Memory B cell (primary cell): Measurements from ENCODE around the gene DEPDC1.
"Not testable (repeated sequence)": the region's sequence is repeated elsewhere in the genome, so short reads cannot be mapped to it uniquely, and the experiment has no call there.

Experiments
- ATAC-seq: fragments of 150-1000 bp; cut with Tn5 transposase; 2 replicates; pipeline ENCODE4 v1.10.0; 2021; ENCODE audit warnings: low read depth, mild to moderate bottlenecking, moderate library complexity
- DNase-seq, 2 donors: peaks; one replicate each; pipeline ENCODE4 v3.0.0; 2022; ENCODE audit warnings: low spot score in 2 of 2
- H3K27ac Mint-ChIP-seq: one replicate; pipeline ENCODE4 v1.8.0; 2022; ENCODE audit warnings: mild to moderate bottlenecking, moderate library complexity, mixed read lengths
- H3K27me3 Mint-ChIP-seq: one replicate; pipeline ENCODE4 v1.8.0; 2022; ENCODE audit warnings: mixed read lengths
- H3K36me3 Mint-ChIP-seq: one replicate; pipeline ENCODE4 v1.8.0; 2022; ENCODE audit warnings: mild to moderate bottlenecking, mixed read lengths
- H3K4me1 Mint-ChIP-seq: one replicate; pipeline ENCODE4 v1.8.0; 2022; ENCODE audit warnings: mixed read lengths
- H3K4me3 Mint-ChIP-seq: one replicate; pipeline ENCODE4 v1.8.0; 2022; ENCODE audit warnings: mild to moderate bottlenecking, moderate library complexity, mixed read lengths
- H3K9me3 Mint-ChIP-seq: one replicate; pipeline ENCODE4 v1.8.0; 2022; ENCODE audit warnings: mixed read lengths

Gene DEPDC1

DNA sequence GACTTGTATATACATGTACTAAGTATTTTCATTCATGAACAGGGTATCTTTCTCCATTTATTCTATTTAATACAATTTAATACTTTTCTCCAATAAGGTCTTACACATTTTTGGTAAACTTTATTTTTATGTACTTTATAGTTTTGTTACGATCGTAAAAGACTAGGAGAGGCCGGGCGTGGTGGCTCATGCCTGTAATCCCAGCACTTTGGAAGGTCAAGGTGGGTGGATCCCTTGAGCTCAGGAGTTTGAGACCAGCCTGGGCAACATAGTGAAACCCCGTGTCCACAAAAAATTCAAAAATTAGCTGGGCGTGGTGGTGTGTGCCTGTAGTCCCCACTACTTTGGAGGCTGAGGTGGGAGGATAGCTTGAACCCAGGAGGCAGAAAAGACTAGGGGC lies 4.6 kb downstream of the DEPDC1 start:
- H3K9me3 Mint-ChIP-seq, H3K27ac Mint-ChIP-seq, ATAC-seq, H3K4me3 Mint-ChIP-seq, H3K36me3 Mint-ChIP-seq, H3K27me3 Mint-ChIP-seq, DNase-seq: not testable (repeated sequence)
- peaks cover 11% of the 10 kb centered on the region for H3K4me1 Mint-ChIP-seq

DNA sequence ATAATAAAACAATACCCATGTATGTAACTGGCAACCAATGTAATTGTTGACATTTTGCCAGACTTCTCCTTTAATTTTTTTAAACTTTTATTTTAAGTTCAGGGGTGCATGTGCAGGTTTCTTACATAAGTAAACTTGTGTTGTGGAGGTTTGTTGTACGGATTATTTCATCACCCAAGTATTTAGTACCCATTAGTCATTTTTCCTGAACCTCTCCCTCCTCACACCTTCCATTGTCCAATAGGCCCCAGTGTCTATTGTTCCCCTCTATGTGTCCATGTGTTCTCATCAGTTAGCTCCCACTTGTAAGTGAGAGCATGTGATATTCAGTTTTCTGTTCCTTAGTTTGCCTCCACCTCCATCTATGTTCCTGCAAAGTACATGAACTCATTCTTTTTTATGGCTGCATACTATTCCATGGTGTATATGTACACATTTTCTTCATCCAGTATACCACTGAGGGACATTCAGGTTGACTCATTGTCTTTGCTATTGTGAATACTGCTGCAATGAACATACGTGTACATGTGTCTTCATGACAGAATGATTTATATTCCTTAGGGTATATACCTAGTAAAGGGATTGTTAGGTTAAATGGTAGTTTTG lies 6.7 kb downstream of the DEPDC1 start:
- H3K9me3 Mint-ChIP-seq = peaks cover 3% of the 10 kb centered on the region
- H3K27ac Mint-ChIP-seq = no peak overlapping the region
- H3K36me3 Mint-ChIP-seq = no peaks in the 10 kb centered on the region
- no peak overlapping the region for H3K4me3 Mint-ChIP-seq
- DNase-seq = no peak
- H3K27me3 Mint-ChIP-seq = no peaks in the 10 kb centered on the region
- no peak for ATAC-seq
- H3K4me1 Mint-ChIP-seq = peaks cover 2% of the 10 kb centered on the region

DNA sequence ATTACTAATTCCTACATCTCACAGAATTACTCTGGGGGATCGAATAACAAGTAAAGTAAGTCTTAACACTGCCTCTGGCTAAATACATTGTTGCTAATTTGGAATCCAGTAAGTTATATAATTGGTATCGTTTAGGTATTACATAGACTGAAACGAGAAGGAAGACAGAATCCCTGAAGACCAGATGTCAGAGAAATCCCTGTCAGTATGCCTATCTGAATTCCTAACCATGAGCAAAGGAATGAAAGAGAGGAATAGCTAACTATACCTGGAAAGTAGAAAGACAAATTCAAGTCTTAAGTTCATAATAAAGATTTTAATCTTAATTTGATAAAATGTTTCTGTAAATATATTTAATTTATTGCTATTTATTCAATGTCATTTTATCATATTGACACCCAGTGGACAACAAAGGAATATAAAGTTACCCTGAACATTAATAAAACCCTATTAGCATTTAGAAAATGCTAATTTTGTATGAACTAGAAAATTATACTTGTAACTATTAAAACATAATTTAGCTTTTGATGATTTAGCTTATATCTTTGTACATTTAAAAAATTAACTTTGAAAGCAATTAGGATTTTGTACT lies 11.4 kb downstream of the DEPDC1 start:
- H3K4me1 Mint-ChIP-seq = peaks cover 2% of the 10 kb centered on the region
- DNase-seq (no peak), ATAC-seq (no peak)
- H3K9me3 Mint-ChIP-seq = peaks cover 3% of the 10 kb centered on the region
- H3K27ac Mint-ChIP-seq = no peak overlapping the region
- H3K36me3 Mint-ChIP-seq = no peaks in the 10 kb centered on the region
- H3K4me3 Mint-ChIP-seq = no peak overlapping the region
- H3K27me3 Mint-ChIP-seq = no peaks in the 10 kb centered on the region

DNA sequence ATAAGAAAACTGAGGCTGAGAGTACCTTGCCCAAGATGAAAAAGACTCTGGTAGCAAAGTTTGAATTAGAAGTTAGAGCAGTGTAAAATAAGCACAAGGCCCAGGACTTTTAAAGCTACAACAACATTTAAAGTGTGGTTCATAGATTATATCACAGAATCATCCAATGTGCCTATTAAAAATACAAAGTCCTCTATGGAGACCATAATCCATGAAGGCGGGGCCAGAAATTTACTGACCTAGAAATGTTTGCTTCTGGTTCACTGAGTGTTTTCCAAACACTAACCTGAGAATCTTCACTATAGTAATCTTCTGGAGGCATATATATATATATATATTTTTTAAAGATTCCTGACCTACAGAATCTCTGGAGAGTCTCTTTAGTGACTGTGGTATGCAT lies 12.3 kb downstream of the DEPDC1 start:
- no peak for DNase-seq
- no peaks in the 10 kb centered on the region for H3K27me3 Mint-ChIP-seq

DNA sequence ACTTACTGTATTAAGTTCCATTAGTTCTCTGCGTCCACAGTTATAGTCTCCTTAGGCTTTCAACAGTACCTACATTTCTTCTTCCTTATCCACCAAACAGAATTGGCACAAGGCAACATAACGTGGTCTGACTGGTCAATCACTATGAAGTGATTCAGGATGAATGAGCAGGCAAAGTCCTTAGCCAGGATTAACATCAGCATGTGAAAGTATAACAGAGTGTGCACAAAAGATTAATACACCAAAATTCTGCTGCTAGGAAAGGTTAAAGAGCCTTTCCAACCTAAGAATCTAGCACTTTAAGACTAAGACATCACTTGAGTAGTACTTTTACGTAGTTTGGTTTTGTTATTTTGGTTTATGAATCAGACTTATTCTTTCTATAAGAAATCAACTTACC lies 15.8 kb downstream of the DEPDC1 start:
- Mint-ChIP-seq H3K4me3 (no peak overlapping the region), H3K36me3 (no peaks in the 10 kb centered on the region), H3K27me3 (no peaks in the 10 kb centered on the region), H3K4me1 (no peaks in the 10 kb centered on the region), H3K9me3 (no peaks in the 10 kb centered on the region), H3K27ac (no peak overlapping the region)
- ATAC-seq = no peak
- DNase-seq = no peak

More for the DNA sequence above, 12.3 kb downstream of the DEPDC1 start:
- Mint-ChIP-seq H3K27ac (no peak overlapping the region), H3K36me3 (no peaks in the 10 kb centered on the region), H3K9me3 (no peaks in the 10 kb centered on the region), H3K4me3 (no peak overlapping the region), H3K4me1 (peaks cover 2% of the 10 kb centered on the region)
- ATAC-seq = no peak

DNA sequence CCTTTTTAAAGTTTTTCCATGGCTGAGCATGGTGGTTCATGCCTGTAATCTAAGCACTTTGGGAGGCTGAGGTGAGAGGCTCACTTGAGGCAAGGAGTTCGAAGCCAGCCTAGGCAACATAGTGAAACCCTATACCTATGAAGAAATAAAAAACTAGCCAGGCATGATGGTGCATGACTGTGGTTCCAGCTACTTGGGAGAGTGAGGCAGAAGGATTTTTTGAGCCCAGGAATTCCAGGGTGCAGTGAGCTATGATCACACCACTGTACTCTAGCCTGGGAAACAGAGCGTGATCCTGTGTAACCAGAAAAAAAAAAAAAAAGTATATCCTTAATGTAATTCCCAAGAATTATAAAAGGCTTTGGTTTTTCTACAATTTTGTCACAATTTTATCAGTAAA lies 17.4 kb downstream of the DEPDC1 start:
- ATAC-seq (no peak), DNase-seq (no peak)
- Mint-ChIP-seq H3K4me1 (no peaks in the 10 kb centered on the region), H3K9me3 (no peaks in the 10 kb centered on the region), H3K27me3 (no peaks in the 10 kb centered on the region), H3K36me3 (no peaks in the 10 kb centered on the region), H3K4me3 (no peak overlapping the region), H3K27ac (no peak overlapping the region)

DNA sequence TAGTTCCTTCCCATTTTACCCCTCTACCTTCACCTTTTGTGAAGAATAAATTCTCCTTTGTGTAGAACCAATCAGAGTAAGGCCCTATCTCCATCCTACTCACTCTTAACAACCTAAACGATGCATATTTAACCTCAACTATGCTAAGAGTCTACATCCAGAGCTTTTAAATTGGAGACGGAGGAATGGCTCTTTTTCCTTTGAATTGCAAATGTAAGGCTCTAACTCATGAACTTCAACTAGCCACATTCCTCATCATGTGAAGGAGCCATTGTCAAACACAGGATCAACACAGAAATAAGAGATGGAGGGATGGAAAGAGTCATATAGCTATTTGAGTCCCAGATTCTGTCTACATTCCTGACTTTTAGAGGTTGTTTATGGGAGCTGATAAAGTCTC lies 18.2 kb downstream of the DEPDC1 start:
- Mint-ChIP-seq H3K9me3 (peaks cover 1% of the 10 kb centered on the region), H3K27me3 (no peaks in the 10 kb centered on the region), H3K36me3 (no peaks in the 10 kb centered on the region), H3K4me3 (no peak overlapping the region), H3K27ac (no peak overlapping the region), H3K4me1 (no peaks in the 10 kb centered on the region)
- ATAC-seq (no peak), DNase-seq (no peak)

DNA sequence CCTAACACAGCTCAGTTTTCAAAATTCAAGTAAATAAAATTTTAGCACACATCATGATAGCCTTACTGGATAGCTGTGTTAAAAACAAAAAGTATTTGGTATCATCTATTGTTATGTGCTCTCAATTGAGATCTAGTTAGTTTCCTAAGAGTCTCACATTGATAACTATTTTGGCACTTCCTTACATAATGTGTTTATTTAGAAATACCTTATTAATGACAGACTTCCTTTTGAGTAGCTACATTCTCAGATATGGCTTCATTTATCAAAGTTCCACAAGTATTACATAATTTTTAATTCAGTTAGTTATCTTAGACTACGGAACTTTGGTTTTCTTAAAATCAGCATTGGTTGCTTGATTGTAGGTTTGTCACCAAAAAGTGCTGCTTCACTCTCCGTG lies 20.3 kb downstream of the DEPDC1 start:
- not testable (repeated sequence) for H3K36me3 Mint-ChIP-seq, H3K27ac Mint-ChIP-seq, DNase-seq, H3K9me3 Mint-ChIP-seq, H3K27me3 Mint-ChIP-seq, H3K4me1 Mint-ChIP-seq, ATAC-seq, H3K4me3 Mint-ChIP-seq

DNA sequence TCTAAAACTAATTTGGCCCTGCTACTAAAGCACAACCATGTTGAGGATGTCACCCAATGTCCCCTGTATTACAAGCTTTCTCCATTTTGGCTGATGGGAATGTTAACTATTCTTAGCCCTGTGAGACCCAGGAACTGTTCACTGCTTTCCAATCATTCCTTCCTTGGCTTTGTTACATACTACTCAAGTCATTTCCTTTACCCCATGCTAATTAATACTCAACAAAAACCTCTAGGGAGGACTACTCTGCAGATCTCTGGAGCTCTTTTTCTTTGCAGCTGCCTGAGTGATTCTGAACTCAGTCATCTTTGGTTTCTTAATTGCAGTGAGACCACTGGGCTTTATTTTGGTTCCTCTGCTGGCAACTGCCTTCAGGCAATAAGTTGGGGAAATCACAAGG lies 23.8 kb downstream of the DEPDC1 start:
- Mint-ChIP-seq H3K27me3 (no peaks in the 10 kb centered on the region), H3K36me3 (no peaks in the 10 kb centered on the region), H3K4me3 (no peak overlapping the region), H3K4me1 (no peaks in the 10 kb centered on the region), H3K27ac (no peak overlapping the region), H3K9me3 (peaks cover 1% of the 10 kb centered on the region)
- DNase-seq (no peak), ATAC-seq (no peak)

DNA sequence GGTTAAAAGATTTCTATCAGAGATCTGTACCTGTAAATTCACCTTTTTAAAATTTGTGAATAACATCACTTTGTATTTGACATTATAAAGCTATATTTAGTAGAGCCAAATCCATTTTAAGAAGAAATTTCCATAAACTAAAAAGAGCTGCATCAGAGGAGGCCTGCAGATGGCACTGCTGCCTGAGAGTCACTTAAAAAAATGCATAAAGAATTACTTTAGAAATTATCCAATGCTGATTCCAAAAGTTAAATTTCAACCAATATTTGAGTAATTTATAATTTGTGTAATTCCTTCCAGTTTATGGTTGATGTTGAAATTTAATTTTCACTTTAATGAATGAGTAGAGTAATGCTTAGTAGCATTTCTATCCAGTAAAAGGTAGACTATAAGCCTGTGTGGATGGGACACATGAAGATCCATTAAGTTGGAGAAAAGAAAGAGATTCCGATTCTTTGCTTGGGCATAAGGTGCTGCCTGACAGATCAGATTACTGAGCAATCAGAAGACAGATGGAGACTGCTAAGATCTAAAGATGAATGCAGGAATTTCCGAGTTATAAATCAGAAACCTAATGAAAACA lies 26.4 kb downstream of the DEPDC1 start:
- ATAC-seq = no peak
- Mint-ChIP-seq H3K4me3 (no peak overlapping the region), H3K36me3 (no peaks in the 10 kb centered on the region)

DNA sequence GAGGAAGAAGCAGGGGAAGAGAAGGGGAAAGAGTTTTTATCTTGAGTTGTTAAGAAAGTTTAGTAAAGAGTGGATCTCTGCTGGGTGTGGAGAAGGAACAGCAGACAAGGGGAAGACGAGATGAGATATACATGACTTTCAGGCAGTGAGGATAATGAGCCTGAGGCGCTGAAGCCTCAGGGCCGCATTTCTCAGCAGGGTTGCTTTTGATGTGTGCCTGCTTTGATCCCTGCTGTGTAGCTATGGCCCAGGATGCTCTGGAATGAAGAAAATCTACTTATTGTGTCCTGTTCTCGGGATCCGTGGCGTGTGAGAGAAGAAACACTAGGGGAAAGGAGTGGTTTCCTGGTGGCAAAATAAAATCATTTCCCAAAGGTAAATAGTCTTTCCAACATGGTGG lies 32.0 kb downstream of the DEPDC1 start:
- H3K27ac Mint-ChIP-seq = no peak overlapping the region
- peaks cover 8% of the 10 kb centered on the region for H3K9me3 Mint-ChIP-seq
- peaks cover 3% of the 10 kb centered on the region for H3K36me3 Mint-ChIP-seq
- no peak for ATAC-seq
- H3K27me3 Mint-ChIP-seq = peaks cover 10% of the 10 kb centered on the region
- H3K4me1 Mint-ChIP-seq = no peaks in the 10 kb centered on the region
- no peak overlapping the region for H3K4me3 Mint-ChIP-seq
- no peak for DNase-seq

More for the DNA sequence above, 26.4 kb downstream of the DEPDC1 start:
- Mint-ChIP-seq H3K27ac (no peak overlapping the region), H3K4me1 (no peaks in the 10 kb centered on the region), H3K27me3 (no peaks in the 10 kb centered on the region), H3K9me3 (peaks cover 1% of the 10 kb centered on the region)
- DNase-seq = no peak

DNA sequence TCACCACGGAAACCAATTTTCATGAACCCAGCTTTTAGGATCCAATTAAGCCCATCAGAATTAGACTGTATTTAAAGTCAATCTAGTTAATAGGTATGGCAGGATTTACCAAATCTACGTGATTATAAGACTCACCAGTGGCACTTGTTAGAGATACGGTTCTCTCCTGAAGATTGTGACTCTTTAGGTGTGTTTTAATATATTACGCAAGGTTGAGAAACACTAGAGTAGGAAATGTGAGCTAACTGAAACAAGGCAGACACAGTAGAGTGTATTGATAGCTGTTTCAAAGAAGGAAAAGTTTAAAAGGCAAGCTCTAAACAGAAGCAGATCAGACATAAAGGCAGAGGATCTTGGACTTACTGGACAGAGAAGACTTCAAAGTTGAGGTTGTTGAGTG lies 35.9 kb downstream of the DEPDC1 start:
- ATAC-seq (no peak), DNase-seq (no peak)
- H3K4me3 Mint-ChIP-seq = no peak overlapping the region
- H3K9me3 Mint-ChIP-seq = peaks cover 8% of the 10 kb centered on the region
- H3K36me3 Mint-ChIP-seq = peaks cover 3% of the 10 kb centered on the region
- no peaks in the 10 kb centered on the region for H3K4me1 Mint-ChIP-seq
- H3K27ac Mint-ChIP-seq = no peak overlapping the region
- peaks cover 12% of the 10 kb centered on the region for H3K27me3 Mint-ChIP-seq

DNA sequence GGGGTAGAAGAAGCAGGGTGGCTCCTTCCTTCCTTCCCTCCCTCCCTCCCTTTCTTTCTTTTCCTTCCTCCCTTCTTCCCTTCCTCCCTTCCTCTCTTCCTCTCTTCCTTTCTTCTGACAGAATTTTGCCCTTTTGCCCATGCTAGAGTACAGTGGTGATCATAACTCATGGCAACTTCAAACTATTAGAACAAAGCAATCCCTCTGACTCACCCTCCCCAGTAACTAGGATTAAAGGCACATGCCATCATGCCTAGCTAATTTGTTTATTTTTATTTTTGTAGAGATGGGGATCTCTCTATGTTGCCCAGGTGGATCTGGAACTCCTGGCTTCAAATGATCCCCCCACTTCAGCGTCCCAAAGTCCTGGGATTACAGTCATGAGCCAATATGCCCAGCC lies 37.1 kb downstream of the DEPDC1 start:
- Mint-ChIP-seq H3K4me3 (no peak overlapping the region), H3K36me3 (peaks cover 3% of the 10 kb centered on the region), H3K4me1 (no peaks in the 10 kb centered on the region), H3K27ac (no peak overlapping the region), H3K9me3 (peaks cover 8% of the 10 kb centered on the region), H3K27me3 (peaks cover 7% of the 10 kb centered on the region)
- no peak for ATAC-seq
- no peak for DNase-seq

DNA sequence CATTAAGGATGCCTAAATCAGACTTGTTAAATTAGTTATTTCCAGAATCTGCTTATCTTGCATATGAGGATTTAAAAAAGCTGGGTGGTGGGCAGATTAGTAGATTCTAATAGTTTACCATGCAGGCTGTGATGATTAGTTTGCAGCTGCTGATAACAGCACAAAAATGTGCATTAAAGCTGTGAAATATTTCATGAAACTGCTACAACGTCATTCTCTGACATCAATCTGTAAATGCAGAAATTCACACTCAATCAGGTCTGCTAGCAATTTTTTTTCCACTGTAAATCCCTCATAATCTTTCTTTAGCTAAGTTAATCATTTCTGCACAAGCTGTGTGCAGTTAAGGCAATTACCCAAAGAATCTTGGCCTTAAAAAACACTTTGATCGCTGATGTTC lies 37.8 kb downstream of the DEPDC1 start:
- peaks cover 3% of the 10 kb centered on the region for H3K36me3 Mint-ChIP-seq
- no peak overlapping the region for H3K27ac Mint-ChIP-seq
- H3K27me3 Mint-ChIP-seq = peaks cover 2% of the 10 kb centered on the region
- DNase-seq (no peak), ATAC-seq (no peak)
- peaks cover 3% of the 10 kb centered on the region for H3K9me3 Mint-ChIP-seq
- H3K4me3 Mint-ChIP-seq = no peak overlapping the region
- no peaks in the 10 kb centered on the region for H3K4me1 Mint-ChIP-seq

DNA sequence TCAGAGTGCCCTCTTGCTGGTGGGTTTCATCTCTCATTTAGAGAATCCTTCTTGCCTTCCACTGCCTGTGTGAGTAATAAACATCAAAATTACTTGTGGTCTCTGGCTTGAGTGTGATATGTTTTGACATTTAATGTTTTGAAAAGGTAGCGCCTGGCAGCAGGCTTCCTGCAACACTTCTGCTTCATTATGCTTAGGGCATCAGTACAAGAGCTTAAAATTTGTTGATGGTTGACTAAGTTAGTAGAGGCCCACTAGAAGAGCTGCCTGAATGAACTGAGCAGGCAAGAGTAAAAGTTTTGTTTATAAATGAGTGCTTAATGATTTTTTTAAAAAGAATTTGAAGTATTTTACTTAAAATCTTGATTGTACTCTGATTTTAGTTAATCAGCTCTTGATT lies 40.7 kb downstream of the DEPDC1 start:
- H3K4me3 Mint-ChIP-seq = no peak overlapping the region
- H3K27me3 Mint-ChIP-seq = peaks cover 2% of the 10 kb centered on the region
- H3K9me3 Mint-ChIP-seq = no peaks in the 10 kb centered on the region
- ATAC-seq = no peak
- H3K4me1 Mint-ChIP-seq = no peaks in the 10 kb centered on the region
- H3K27ac Mint-ChIP-seq = no peak overlapping the region
- no peaks in the 10 kb centered on the region for H3K36me3 Mint-ChIP-seq
- DNase-seq = no peak
